GM21717 (cell line): ENCODE results near the gene CLASP1.
"Not testable (repeated sequence)": the region's sequence is repeated elsewhere in the genome, so short reads cannot be mapped to it uniquely, and the experiment has no call there.

Experiments
- ATAC-seq: cut with Tn5 transposase; IDR thresholded peaks from one replicate; pipeline ENCODE4 v1.9.1; 2021; ENCODE audit warnings: mild to moderate bottlenecking, moderate library complexity; ENCODE audit not compliant: unreplicated experiment

The CLASP1 gene

GRCh38 chr2:121663434-121663833, 14.2 kb upstream of the CLASP1 start:
- no peak for ATAC-seq

- no peak for ATAC-seq
Measured at GRCh38 chr2:121662656-121663055, 13.4 kb upstream of the CLASP1 start.

- no peak for ATAC-seq
Measured at GRCh38 chr2:121659933-121660332, 10.7 kb upstream of the CLASP1 start.

- not testable (repeated sequence) for ATAC-seq
Measured at GRCh38 chr2:121658393-121658792, 9.1 kb upstream of the CLASP1 start.

- no peak for ATAC-seq
Measured at GRCh38 chr2:121653035-121653434, 3.8 kb upstream of the CLASP1 start.

- no peak for ATAC-seq
Measured at GRCh38 chr2:121650315-121650930, 1.2 kb upstream of the CLASP1 start.

- peak; percentile 90 for ATAC-seq
Measured at GRCh38 chr2:121649596-121650314, 493 bp upstream of the CLASP1 start.

- ATAC-seq: peak; percentile 29
Measured at GRCh38 chr2:121648206-121649148, 785 bp downstream of the CLASP1 start.

- no peak for ATAC-seq
Measured at GRCh38 chr2:121647396-121647795, 1.9 kb downstream of the CLASP1 start.

- no peak for ATAC-seq
Measured at GRCh38 chr2:121644715-121645114, 4.5 kb downstream of the CLASP1 start.

- no peak for ATAC-seq
Measured at GRCh38 chr2:121643877-121644276, 5.4 kb downstream of the CLASP1 start.

- no peak for ATAC-seq
Measured at GRCh38 chr2:121640380-121641316, 8.6 kb downstream of the CLASP1 start.

GRCh38 chr2:121639846-121640245, 9.4 kb downstream of the CLASP1 start:
- not testable (repeated sequence) for ATAC-seq

GRCh38 chr2:121638333-121638732, 10.9 kb downstream of the CLASP1 start:
- no peak for ATAC-seq

GRCh38 chr2:121635371-121635770, 13.9 kb downstream of the CLASP1 start:
- ATAC-seq: no peak

GRCh38 chr2:121634354-121635307, 14.6 kb downstream of the CLASP1 start:
- ATAC-seq: no peak

GRCh38 chr2:121633463-121633862, 15.8 kb downstream of the CLASP1 start:
- no peak for ATAC-seq

- ATAC-seq: no peak
Measured at GRCh38 chr2:121627525-121628050, 21.7 kb downstream of the CLASP1 start.
